HAP-1 (cell line): ENCODE data around the gene GPR65.

Experiments used
- DNase-seq, 2 experiments: peaks; one replicate each; pipeline ENCODE4 v3.0.0-alpha.2; 2016 to 2020; ENCODE audit warnings: low spot score in 2 of 2
- H3K27me3 ChIP-seq: fragments of 250-450 bp; sonication (Bioruptor Pico); 2 replicates; pipeline ENCODE4 v1.5.1; 2020; ENCODE audit warnings: low read depth, mild to moderate bottlenecking, moderate library complexity
- H3K36me3 ChIP-seq: fragments of 250-450 bp; sonication (Bioruptor Pico); replicated peaks from 2 replicates; pipeline ENCODE4 v1.5.1; 2020; ENCODE audit warnings: mild to moderate bottlenecking
- H3K4me1 ChIP-seq: fragments of 250-450 bp; sonication (Bioruptor Pico); 2 replicates; pipeline ENCODE4 v1.5.1; 2020; ENCODE audit warnings: mild to moderate bottlenecking
- H3K4me3 ChIP-seq: fragments of 250-450 bp; sonication (Bioruptor Pico); 2 replicates; pipeline ENCODE4 v1.5.1; 2020; ENCODE audit warnings: mild to moderate bottlenecking, moderate library complexity
- H3K9me3 ChIP-seq: fragments of 250-450 bp; sonication (Bioruptor Pico); 2 replicates; pipeline ENCODE4 v1.5.1; 2020; ENCODE audit warnings: mild to moderate bottlenecking, moderate library complexity
- in situ Hi-C: fragments of 300-500 bp; cut with MboI; formaldehyde crosslinking; loops from 3 replicates; pipeline ENCODE4 v1.14.3; 2020; ENCODE audit warnings: low sequenced_read_pairs, inconsistent platforms, mixed read lengths

Gene GPR65

DNA sequence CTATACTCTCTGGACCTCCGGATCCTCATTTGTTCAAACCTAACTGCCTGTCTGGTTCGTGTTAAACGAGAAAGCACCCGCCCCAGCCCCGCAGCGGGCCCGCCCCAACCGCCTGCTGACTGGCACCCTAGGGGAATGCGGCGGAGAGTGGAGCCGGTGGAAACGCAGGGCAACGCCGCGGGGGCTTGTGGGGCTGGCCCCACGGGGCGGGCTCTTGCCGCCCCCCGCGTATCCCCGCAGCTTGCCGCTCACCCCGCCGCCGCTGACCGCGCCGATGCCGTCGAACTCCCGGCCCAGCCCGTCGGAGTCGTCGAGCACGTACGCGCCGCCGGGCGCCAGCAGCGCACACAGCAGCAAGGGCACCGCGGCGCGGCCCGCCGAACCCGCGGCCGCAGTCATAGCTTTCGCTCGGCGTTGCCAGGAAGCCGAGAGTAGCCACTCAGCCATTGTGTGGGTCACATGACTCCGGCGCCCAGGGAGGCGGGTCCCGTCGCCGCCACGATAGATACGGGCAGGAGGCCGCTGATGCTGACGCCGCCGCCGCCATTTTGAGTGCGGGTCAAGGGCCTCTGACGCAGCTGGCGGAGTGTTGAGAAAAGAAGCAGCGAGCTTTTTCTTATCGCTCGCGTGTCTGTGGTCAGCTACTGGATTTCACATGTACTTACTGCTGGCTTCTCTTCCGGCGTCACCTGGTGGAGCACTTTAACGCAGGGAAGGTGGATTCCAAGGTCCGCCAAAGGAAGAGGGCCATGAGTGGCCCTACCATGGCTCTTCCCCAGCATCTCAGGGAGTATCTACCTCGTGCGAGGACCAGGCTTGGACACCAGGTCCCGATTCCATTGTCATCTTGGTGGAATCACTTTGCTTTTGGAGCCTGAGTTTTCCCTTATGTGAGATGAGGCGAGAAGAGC, 12.0 kb upstream of the GPR65 start, which contains the start of gene GALC:
GALC (minus strand) TSS at position 465 of the 911 bp plus-strand sequence; CDS start at position 447, 18 bp downstream.
- in situ Hi-C loops: no loop called here
- no peaks in the 10 kb centered on the region for H3K4me1 ChIP-seq
- no peaks in the 10 kb centered on the region for H3K9me3 ChIP-seq
- DNase-seq: no peak
- H3K36me3 ChIP-seq: no peaks in the 10 kb centered on the region
- H3K4me3 ChIP-seq: no peak within 1 kb of the TSS
- peaks cover 2% of the 10 kb centered on the region; the same call in 1 of the 2 replicates for H3K27me3 ChIP-seq

DNA sequence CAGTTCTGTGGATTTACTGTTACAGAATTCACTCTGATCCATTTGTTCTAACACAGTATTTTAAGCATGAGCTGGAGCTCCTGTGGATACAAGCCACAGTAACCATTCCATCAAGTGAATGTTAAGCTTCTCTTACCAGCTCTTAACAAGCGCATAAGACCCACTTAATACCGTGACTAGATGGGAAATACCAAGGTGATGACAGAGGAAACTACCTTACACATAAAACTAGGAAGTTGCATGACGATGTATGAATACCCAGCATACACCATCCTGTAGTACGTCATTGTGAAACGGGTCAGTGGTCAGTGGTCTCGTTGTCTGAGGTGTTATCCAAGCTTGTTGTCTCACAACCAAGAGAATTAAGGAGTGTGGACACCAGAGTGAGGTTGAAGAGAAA, 10.0 kb upstream of the GPR65 start:
- in situ Hi-C loops: no loop called here
- DNase-seq: no peak
- no peaks in the 10 kb centered on the region for H3K36me3 ChIP-seq

GRCh38 chr14:87995500-87996290, 9.2 kb upstream of the GPR65 start:
- in situ Hi-C loops: no loop called here
- Histone ChIP-seq H3K4me3 (no peak overlapping the region), H3K27me3 (no peaks in the 10 kb centered on the region), H3K4me1 (no peaks in the 10 kb centered on the region), H3K9me3 (no peaks in the 10 kb centered on the region), H3K36me3 (no peaks in the 10 kb centered on the region)
- no peak for DNase-seq

More for the DNA sequence above, 10.0 kb upstream of the GPR65 start:
- Histone ChIP-seq H3K27me3 (no peaks in the 10 kb centered on the region), H3K9me3 (no peaks in the 10 kb centered on the region), H3K4me3 (no peak overlapping the region), H3K4me1 (no peaks in the 10 kb centered on the region)

GRCh38 chr14:87996291-87996592, 8.7 kb upstream of the GPR65 start:
- in situ Hi-C loops: no loop called here
- no peaks in the 10 kb centered on the region for H3K4me1 ChIP-seq
- no peaks in the 10 kb centered on the region for H3K27me3 ChIP-seq
- H3K9me3 ChIP-seq: no peaks in the 10 kb centered on the region
- no peak overlapping the region for H3K4me3 ChIP-seq
- DNase-seq: no peak
- H3K36me3 ChIP-seq: no peaks in the 10 kb centered on the region

DNA sequence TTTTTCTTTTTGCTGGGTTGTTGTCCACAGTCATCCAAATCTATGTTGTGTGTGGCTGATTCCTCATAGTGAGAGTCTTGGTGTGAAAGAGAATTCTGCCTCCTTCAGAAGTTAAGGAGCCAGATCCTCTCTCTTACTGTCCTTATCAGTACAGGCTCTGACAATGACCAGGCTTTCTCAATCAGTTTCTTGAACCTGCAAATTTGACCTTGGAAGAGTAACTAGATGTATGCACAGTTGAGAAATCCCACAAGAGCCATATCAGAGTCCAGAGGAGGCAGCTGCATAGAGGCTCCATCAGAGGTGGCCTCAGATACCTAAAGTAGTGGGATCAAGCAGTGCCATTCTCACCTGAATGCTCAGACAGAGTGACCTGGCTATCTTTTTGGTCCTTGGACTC, 6.5 kb upstream of the GPR65 start:
- DNase-seq: no peak
- in situ Hi-C loops: no loop called here
- H3K9me3 ChIP-seq: no peaks in the 10 kb centered on the region
- no peaks in the 10 kb centered on the region for H3K4me1 ChIP-seq
- H3K27me3 ChIP-seq: no peaks in the 10 kb centered on the region
- H3K4me3 ChIP-seq: no peak overlapping the region
- H3K36me3 ChIP-seq: no peaks in the 10 kb centered on the region

- H3K4me3 ChIP-seq: no peak overlapping the region
- DNase-seq: no peak
- no peaks in the 10 kb centered on the region for H3K27me3 ChIP-seq
- H3K9me3 ChIP-seq: no peaks in the 10 kb centered on the region
- in situ Hi-C loops: no loop called here
- H3K36me3 ChIP-seq: no peaks in the 10 kb centered on the region
- H3K4me1 ChIP-seq: no peaks in the 10 kb centered on the region
These were observed 5.7 kb upstream of the GPR65 start for GRCh38 chr14:87999277-87999676.

DNA sequence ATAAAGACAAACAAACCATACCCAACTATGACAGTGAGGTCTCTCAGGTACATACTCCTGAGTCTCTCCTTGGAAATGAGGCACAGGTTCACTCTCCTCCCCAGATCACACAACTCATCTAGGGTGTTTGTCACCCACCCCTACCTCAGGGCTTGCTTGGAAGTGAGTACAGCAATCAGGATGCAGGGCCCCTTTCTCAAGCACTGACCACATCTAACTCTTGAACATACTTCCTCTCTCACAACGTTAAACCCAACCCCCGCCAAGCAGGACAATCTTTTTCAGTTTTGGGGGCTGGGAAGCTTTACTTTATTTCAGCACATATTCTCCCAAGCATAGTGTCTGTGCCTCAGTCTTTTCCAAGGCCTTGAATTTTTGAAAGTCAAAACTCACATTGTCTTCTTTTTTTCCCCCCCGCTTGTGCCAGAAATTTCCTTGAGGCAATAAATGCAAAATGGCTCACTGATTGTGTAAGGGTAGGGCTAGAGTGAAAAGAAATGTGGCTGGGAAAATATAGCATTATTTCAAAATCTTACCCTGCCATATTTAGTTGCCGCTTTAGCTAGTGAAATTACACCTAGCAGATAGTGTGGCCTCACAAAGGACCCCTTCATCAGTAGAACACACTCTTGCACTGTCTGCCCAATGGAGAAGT, 2.4 kb upstream of the GPR65 start:
- in situ Hi-C loops: no loop called here

GRCh38 chr14:88003425-88003824, 1.5 kb upstream of the GPR65 start:
- no peak for DNase-seq
- no peaks in the 10 kb centered on the region for H3K4me1 ChIP-seq

More for the DNA sequence above, 2.4 kb upstream of the GPR65 start:
- DNase-seq: no peak
- Histone ChIP-seq H3K4me1 (no peaks in the 10 kb centered on the region), H3K4me3 (no peak overlapping the region), H3K9me3 (no peaks in the 10 kb centered on the region), H3K36me3 (no peaks in the 10 kb centered on the region), H3K27me3 (no peaks in the 10 kb centered on the region)

GRCh38 chr14:88004506-88005036, 364 bp upstream of the GPR65 start:
- H3K36me3 ChIP-seq: no peaks in the 10 kb centered on the region
- H3K27me3 ChIP-seq: no peaks in the 10 kb centered on the region
- in situ Hi-C loops: no loop called here
- H3K4me1 ChIP-seq: no peaks in the 10 kb centered on the region
- DNase-seq: no peak
- no peak overlapping the region for H3K4me3 ChIP-seq
- H3K9me3 ChIP-seq: no peaks in the 10 kb centered on the region

More at GRCh38 chr14:88003425-88003824, 1.5 kb upstream of the GPR65 start:
- H3K27me3 ChIP-seq: no peaks in the 10 kb centered on the region
- in situ Hi-C loops: no loop called here
- no peaks in the 10 kb centered on the region for H3K9me3 ChIP-seq
- H3K36me3 ChIP-seq: no peaks in the 10 kb centered on the region
- no peak overlapping the region for H3K4me3 ChIP-seq

GRCh38 chr14:88005978-88006851, 1.3 kb downstream of the GPR65 start:
- Histone ChIP-seq H3K4me1 (no peaks in the 10 kb centered on the region), H3K27me3 (no peaks in the 10 kb centered on the region), H3K36me3 (no peaks in the 10 kb centered on the region), H3K9me3 (no peaks in the 10 kb centered on the region), H3K4me3 (no peak overlapping the region)
- DNase-seq: no peak
- in situ Hi-C loops: no loop called here

DNA sequence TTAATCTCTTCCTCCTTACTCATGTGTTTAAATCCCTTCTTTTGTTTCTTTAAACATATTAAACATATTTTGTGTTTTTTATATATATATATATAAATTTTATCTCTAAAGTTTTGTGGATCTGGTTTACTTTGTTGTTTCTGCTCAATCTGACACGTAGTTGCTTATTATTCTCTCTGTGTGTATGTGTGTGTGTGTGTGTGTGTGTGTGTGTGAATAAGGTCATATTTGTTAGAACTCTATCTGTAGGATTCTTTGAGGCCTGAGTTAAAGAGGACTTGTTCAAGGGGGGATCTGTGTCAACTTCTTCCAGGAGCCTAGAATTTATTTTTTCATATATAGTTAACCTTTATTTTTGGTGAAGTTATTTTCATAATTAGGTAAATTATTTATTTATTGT, 2.7 kb downstream of the GPR65 start:
- Histone ChIP-seq H3K4me3 (no peak overlapping the region), H3K9me3 (no peaks in the 10 kb centered on the region), H3K27me3 (no peaks in the 10 kb centered on the region), H3K4me1 (no peaks in the 10 kb centered on the region), H3K36me3 (no peaks in the 10 kb centered on the region)
- no peak for DNase-seq
- in situ Hi-C loops: no loop called here

DNA sequence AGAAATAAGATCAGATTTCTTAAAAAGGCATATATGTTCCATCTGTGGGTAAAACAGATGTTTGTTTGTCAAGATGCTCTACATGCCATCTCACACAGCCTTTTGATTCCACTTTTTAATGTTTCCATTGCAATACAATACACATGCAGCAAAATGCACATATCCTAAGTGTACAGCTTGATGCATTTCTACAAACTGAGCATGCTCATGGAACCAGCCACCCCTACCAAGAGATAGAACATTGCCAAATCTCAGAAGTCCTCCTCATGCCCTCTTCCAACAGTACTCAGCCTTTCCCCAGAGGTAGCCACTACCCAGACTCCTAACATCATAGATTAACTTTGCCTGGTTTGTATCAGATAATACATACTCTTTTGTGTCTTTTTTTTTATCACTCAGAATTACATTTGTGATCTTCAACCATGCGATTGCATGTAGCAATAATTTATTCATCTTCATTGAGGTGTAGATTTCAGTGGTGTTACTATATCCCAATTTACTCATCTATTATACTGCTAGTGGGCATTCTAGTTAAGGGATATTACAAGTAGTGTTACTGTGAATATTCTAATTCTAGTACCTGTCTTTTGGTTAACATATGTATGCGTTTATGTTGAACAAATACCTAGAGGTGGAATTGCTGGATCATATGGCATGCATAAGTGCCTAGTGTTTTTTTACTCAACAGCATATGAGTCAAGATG, 3.3 kb downstream of the GPR65 start:
- no peak for DNase-seq
- in situ Hi-C loops: no loop called here
- Histone ChIP-seq H3K4me3 (no peak overlapping the region), H3K4me1 (no peaks in the 10 kb centered on the region), H3K9me3 (no peaks in the 10 kb centered on the region), H3K36me3 (no peaks in the 10 kb centered on the region), H3K27me3 (no peaks in the 10 kb centered on the region)
